Trophoblast cell (in vitro differentiated cells and primary cell): ENCODE measurements around the gene ARHGAP22.
A peak's percentile ranks its signal among the peaks of the same experiment; 100 is the strongest.

Experiments
- DNase-seq, 2 donors: peaks; one replicate each; pipeline ENCODE4 v3.0.0-alpha.2; 2016
- H2AFZ ChIP-seq: 2 replicates; pipeline ENCODE4 v1.6.1; 2013; ENCODE audit warnings: low read length, moderate library complexity, mild to moderate bottlenecking; ENCODE audit not compliant: insufficient read depth, poor library complexity
- H2AK5ac ChIP-seq: 2 replicates; pipeline ENCODE4 v1.6.1; 2013; ENCODE audit warnings: mild to moderate bottlenecking, low read length
- H2BK120ac ChIP-seq: 2 replicates; pipeline ENCODE4 v1.6.1; 2013; ENCODE audit warnings: low read length, mild to moderate bottlenecking, moderate library complexity; ENCODE audit not compliant: insufficient read depth, poor library complexity
- H2BK12ac ChIP-seq: 2 replicates; pipeline ENCODE4 v1.6.1; 2013; ENCODE audit warnings: mild to moderate bottlenecking, low read length, moderate library complexity
- H2BK5ac ChIP-seq: 2 replicates; pipeline ENCODE4 v1.6.1; 2013; ENCODE audit warnings: low read length, low read depth, moderate library complexity, mild to moderate bottlenecking; ENCODE audit not compliant: poor library complexity
- H3K14ac ChIP-seq: 2 replicates; pipeline ENCODE4 v1.6.1; 2013; ENCODE audit warnings: mild to moderate bottlenecking, low read length
- H3K18ac ChIP-seq: 2 replicates; pipeline ENCODE4 v1.6.1; 2013; ENCODE audit warnings: mild to moderate bottlenecking, low read length
- H3K23ac ChIP-seq: 2 replicates; pipeline ENCODE4 v1.6.1; 2013; ENCODE audit warnings: low read length
- H3K27ac ChIP-seq: 2 replicates; pipeline ENCODE4 v1.5.1; 2013; ENCODE audit warnings: low read depth, mild to moderate bottlenecking, inconsistent platforms, low read length, moderate library complexity
- H3K27me3 ChIP-seq: 2 replicates; pipeline ENCODE4 v1.6.1; 2013; ENCODE audit warnings: inconsistent platforms, mild to moderate bottlenecking, low read length, moderate library complexity; ENCODE audit not compliant: insufficient read depth
- H3K36me3 ChIP-seq, 2 experiments: 1 replicate in 1 of 2; 2 replicates in 1 of 2; pipeline ENCODE4 v1.6.1; 2013; ENCODE audit warnings: low read length in 2 of 2, mild to moderate bottlenecking in 2 of 2, moderate library complexity in 1 of 2; ENCODE audit not compliant: insufficient read depth in 2 of 2, control insufficient read depth in 1 of 2
- H3K4ac ChIP-seq: 2 replicates; pipeline ENCODE4 v1.6.1; 2013; ENCODE audit warnings: low read depth, mild to moderate bottlenecking, low read length, moderate library complexity
- H3K4me1 ChIP-seq, 2 experiments: 1 replicate in 1 of 2; 2 replicates in 1 of 2; pipeline ENCODE4 v1.6.1; 2013; ENCODE audit warnings: low read length in 2 of 2, mild to moderate bottlenecking in 2 of 2, moderate library complexity in 1 of 2; ENCODE audit not compliant: insufficient read depth in 2 of 2, control insufficient read depth in 1 of 2
- H3K4me2 ChIP-seq: 2 replicates; pipeline ENCODE4 v1.6.1; 2013; ENCODE audit warnings: inconsistent platforms, mild to moderate bottlenecking, low read length, moderate library complexity
- H3K4me3 ChIP-seq: 2 replicates; pipeline ENCODE4 v1.5.1; 2013; ENCODE audit warnings: mild to moderate bottlenecking, low read depth, low read length, inconsistent platforms
- H3K79me1 ChIP-seq: one replicate; pipeline ENCODE4 v1.6.1; 2013; ENCODE audit warnings: low read length
- H3K79me2 ChIP-seq: 2 replicates; pipeline ENCODE4 v1.6.1; 2013; ENCODE audit warnings: low read length, mild to moderate bottlenecking; ENCODE audit not compliant: control insufficient read depth, insufficient read depth, poor library complexity
- H3K9ac ChIP-seq: 2 replicates; pipeline ENCODE4 v1.6.1; 2013; ENCODE audit warnings: mild to moderate bottlenecking, low read length
- H3K9me3 ChIP-seq: 2 replicates; pipeline ENCODE4 v1.6.1; 2013; ENCODE audit warnings: low read depth, mild to moderate bottlenecking, control low read depth, inconsistent platforms, low read length; ENCODE audit not compliant: insufficient read depth
- H4K12ac ChIP-seq: 2 replicates; pipeline ENCODE4 v1.6.1; 2013; ENCODE audit warnings: low read depth, mild to moderate bottlenecking, low read length, moderate library complexity
- H4K8ac ChIP-seq: 2 replicates; pipeline ENCODE4 v1.6.1; 2013; ENCODE audit warnings: low read depth, mild to moderate bottlenecking, low read length, moderate library complexity
- H4K91ac ChIP-seq: one replicate; pipeline ENCODE4 v1.6.1; 2013; ENCODE audit warnings: low read depth, mild to moderate bottlenecking, low read length, moderate library complexity
- WGBS: extraction: QIAGEN DNeasy Blood & Tissue Kit; methylation state at CpG from one replicate; pipeline ENCODE4 v1.1.7; 2013; ENCODE audit warnings: missing lambda C conversion rate; ENCODE audit not compliant: insufficient read length, insufficient coverage; ENCODE audit errors: extremely low coverage; 5-methylcytosine and 5-hydroxymethylcytosine counted together

The ARHGAP22 gene

GRCh38 chr10:48506147-48506917 is 98.5 kb downstream of the ARHGAP22 start:
- no CpG with 5 or more reads among the region's 8 CpGs for WGBS
- Histone ChIP-seq H3K9ac (no peak overlapping the region), H3K18ac (no peak overlapping the region), H3K4me3 (no peak overlapping the region), H3K4me1 (no peaks in the 10 kb centered on the region), H3K4ac (no peak overlapping the region), H3K9me3 (no peaks in the 10 kb centered on the region), H2BK120ac (no peak overlapping the region), H4K12ac (no peak overlapping the region), H2AK5ac (no peak overlapping the region), H3K79me1 (no peaks in the 10 kb centered on the region), H3K27ac (no peak overlapping the region), H3K36me3 (no peaks in the 10 kb centered on the region), H3K4me2 (no peak overlapping the region), H3K14ac (no peak overlapping the region), H3K79me2 (no peaks in the 10 kb centered on the region), H2BK5ac (no peak overlapping the region), H2AFZ (no peak overlapping the region), H4K91ac (no peak overlapping the region), H4K8ac (no peak overlapping the region), H3K23ac (no peak overlapping the region), H3K27me3 (no peaks in the 10 kb centered on the region), H2BK12ac (no peak overlapping the region)
- DNase-seq: peak; percentile 34 to 71

GRCh38 chr10:48505394-48506112 is 99.3 kb downstream of the ARHGAP22 start:
- Histone ChIP-seq H3K4me3 (no peak overlapping the region), H3K4me2 (no peak overlapping the region)

GRCh38 chr10:48504141-48504885 is 100.6 kb downstream of the ARHGAP22 start:
- Histone ChIP-seq H3K4me1 (no peaks in the 10 kb centered on the region), H3K36me3 (no peaks in the 10 kb centered on the region), H2BK120ac (no peak overlapping the region), H2BK5ac (no peak overlapping the region), H3K79me2 (no peaks in the 10 kb centered on the region), H3K14ac (no peak overlapping the region), H3K27me3 (no peaks in the 10 kb centered on the region), H4K12ac (no peak overlapping the region), H4K91ac (no peak overlapping the region), H3K9me3 (no peaks in the 10 kb centered on the region), H4K8ac (no peak overlapping the region), H3K27ac (no peak overlapping the region), H2BK12ac (no peak overlapping the region), H3K4me3 (no peak overlapping the region), H2AFZ (no peak overlapping the region), H2AK5ac (no peak overlapping the region), H3K4me2 (no peak overlapping the region), H3K18ac (no peak overlapping the region), H3K4ac (no peak overlapping the region), H3K23ac (no peak overlapping the region), H3K79me1 (no peaks in the 10 kb centered on the region), H3K9ac (no peak overlapping the region)
- WGBS: no CpG with 5 or more reads among the region's 4 CpGs
- no peak for DNase-seq

More at GRCh38 chr10:48505394-48506112, 99.3 kb downstream of the ARHGAP22 start:
- no peak overlapping the region for H2BK12ac ChIP-seq
- no peak overlapping the region for H2AK5ac ChIP-seq
- no peak overlapping the region for H2BK5ac ChIP-seq
- no peak overlapping the region for H3K9ac ChIP-seq
- H4K12ac ChIP-seq: no peak overlapping the region
- no peaks in the 10 kb centered on the region for H3K36me3 ChIP-seq
- H3K4ac ChIP-seq: no peak overlapping the region
- H3K4me1 ChIP-seq: no peaks in the 10 kb centered on the region
- H4K8ac ChIP-seq: no peak overlapping the region
- no peaks in the 10 kb centered on the region for H3K9me3 ChIP-seq
- no peak overlapping the region for H3K14ac ChIP-seq
- H2BK120ac ChIP-seq: no peak overlapping the region
- DNase-seq: no peak
- WGBS: no CpG with 5 or more reads among the region's 15 CpGs
- no peak overlapping the region for H4K91ac ChIP-seq
- H3K18ac ChIP-seq: no peak overlapping the region
- no peak overlapping the region for H2AFZ ChIP-seq
- no peaks in the 10 kb centered on the region for H3K27me3 ChIP-seq
- H3K79me1 ChIP-seq: no peaks in the 10 kb centered on the region
- H3K27ac ChIP-seq: no peak overlapping the region
- no peak overlapping the region for H3K23ac ChIP-seq
- no peaks in the 10 kb centered on the region for H3K79me2 ChIP-seq

GRCh38 chr10:48503293-48503911 is 101.5 kb downstream of the ARHGAP22 start:
- no peak overlapping the region for H3K4me3 ChIP-seq
- no peak overlapping the region for H2AK5ac ChIP-seq
- no peak overlapping the region for H3K14ac ChIP-seq
- H4K12ac ChIP-seq: no peak overlapping the region
- no peak for DNase-seq
- H3K4ac ChIP-seq: no peak overlapping the region
- H2AFZ ChIP-seq: no peak overlapping the region
- no peaks in the 10 kb centered on the region for H3K4me1 ChIP-seq
- no peak overlapping the region for H4K91ac ChIP-seq
- no peak overlapping the region for H4K8ac ChIP-seq
- WGBS: no CpG with 5 or more reads among the region's 11 CpGs
- H3K23ac ChIP-seq: no peak overlapping the region
- H3K36me3 ChIP-seq: no peaks in the 10 kb centered on the region
- H2BK12ac ChIP-seq: no peak overlapping the region
- H3K9ac ChIP-seq: no peak overlapping the region
- H3K27me3 ChIP-seq: no peaks in the 10 kb centered on the region
- no peak overlapping the region for H3K4me2 ChIP-seq
- no peak overlapping the region for H3K27ac ChIP-seq
- H2BK5ac ChIP-seq: no peak overlapping the region
- no peaks in the 10 kb centered on the region for H3K79me1 ChIP-seq
- no peak overlapping the region for H2BK120ac ChIP-seq
- H3K79me2 ChIP-seq: no peaks in the 10 kb centered on the region
- H3K18ac ChIP-seq: no peak overlapping the region
- H3K9me3 ChIP-seq: no peaks in the 10 kb centered on the region
